SK-N-SH (cell line): ENCODE measurements around the gene ZNF682. TPM values are rescaled to one million over a fixed set of nuclear protein-coding genes. Genes with fewer than 3 reads are reported as not detected.

Experiments
- CTCF ChIA-PET: fragments of 300-600, 350-600 bp; formaldehyde crosslinking; extraction: SDS; loops from one replicate; lab custom pipeline; 2021; lab: Yijun Ruan, JAX
- POLR2A ChIA-PET: fragments of 350-600 bp; sonication (Branson Sonifier 250); formaldehyde crosslinking; extraction: SDS; loops from one replicate; lab custom pipeline; 2020; ENCODE audit warnings: antibody characterized with exemption, inconsistent platforms; lab: Yijun Ruan, JAX
- DNase-seq: peaks from one replicate; pipeline ENCODE4 v3.0.0; 2012
- H2AFZ ChIP-seq: fragments of 200-600 bp; sonication (generic); 2 replicates; pipeline ENCODE4 v1.8.1; 2016; ENCODE audit warnings: antibody characterized with exemption, mild to moderate bottlenecking, low read depth
- H3F3A ChIP-seq: fragments of 200-600 bp; sonication (generic); replicated peaks from 2 replicates; pipeline ENCODE3; 2016; ENCODE audit warnings: antibody characterized with exemption, mild to moderate bottlenecking; ENCODE audit not compliant: insufficient read depth
- H3K27ac ChIP-seq, 2 experiments: fragments of 200-500 bp in 1 of 2; fragments of 200-600 bp in 1 of 2; sonication (Bioruptor generic) in 1 of 2; sonication (generic), shearing (Covaris generic) in 1 of 2; 2 replicates each; pipeline versions ENCODE4 v1.5.1 to v1.6.1; 2014 to 2016; ENCODE audit warnings: low read depth in 2 of 2, inconsistent platforms in 1 of 2, low read length in 1 of 2, mild to moderate bottlenecking in 1 of 2, mixed read lengths in 1 of 2
- H3K27me3 ChIP-seq: fragments of 200-600 bp; sonication (generic), shearing (Covaris generic); 2 replicates; pipeline ENCODE4 v1.6.1; 2016; ENCODE audit warnings: mixed run types; ENCODE audit not compliant: insufficient read depth
- H3K36me3 ChIP-seq, 2 experiments: fragments of 200-500 bp in 1 of 2; fragments of 200-600 bp in 1 of 2; sonication (Bioruptor generic) in 1 of 2; sonication (generic) in 1 of 2; replicated peaks in 1 of 2; 2 replicates each; pipeline versions ENCODE3 to v1.5.1; 2014 to 2016; ENCODE audit warnings: low read length in 1 of 2, mild to moderate bottlenecking in 1 of 2; ENCODE audit not compliant: insufficient read depth in 2 of 2, control insufficient read depth in 1 of 2
- H3K4me1 ChIP-seq, 2 experiments: fragments of 200-500 bp in 1 of 2; fragments of 200-600 bp in 1 of 2; sonication (Bioruptor generic) in 1 of 2; sonication (generic), shearing (Covaris generic) in 1 of 2; 2 replicates each; pipeline versions ENCODE4 v1.5.1 to v1.6.1; 2014 to 2016; ENCODE audit warnings: low read depth in 1 of 2, low read length in 1 of 2, mixed run types in 1 of 2; ENCODE audit not compliant: insufficient read depth in 2 of 2, control insufficient read depth in 1 of 2
- H3K4me2 ChIP-seq: fragments of 200-600 bp; sonication (generic), shearing (Covaris generic); 2 replicates; pipeline ENCODE4 v1.6.1; 2017; ENCODE audit warnings: mixed run types
- H3K4me3 ChIP-seq, 2 experiments: fragments of 200-500 bp in 1 of 2; fragments of 200-600 bp in 1 of 2; sonication (Bioruptor generic) in 1 of 2; sonication (generic), shearing (Covaris generic) in 1 of 2; 2 replicates each; pipeline versions ENCODE4 v1.5.1 to v1.8.1; 2014 to 2016; ENCODE audit warnings: low read depth in 2 of 2, inconsistent platforms in 1 of 2, low read length in 1 of 2, mild to moderate bottlenecking in 1 of 2, mixed read lengths in 1 of 2, moderate library complexity in 1 of 2
- H3K79me2 ChIP-seq: fragments of 200-600 bp; sonication (generic); 2 replicates; pipeline ENCODE4 v1.8.1; 2017; ENCODE audit warnings: mild to moderate bottlenecking; ENCODE audit not compliant: insufficient read depth
- H3K9ac ChIP-seq: fragments of 200-600 bp; sonication (generic); 2 replicates; pipeline ENCODE4 v1.6.1; 2017; ENCODE audit warnings: mixed run types
- H3K9me2 ChIP-seq: fragments of 200-600 bp; sonication (generic); 2 replicates; pipeline ENCODE4 v1.6.1; 2017; ENCODE audit warnings: mixed run types
- H3K9me3 ChIP-seq: fragments of 200-600 bp; sonication (generic); 2 replicates; pipeline ENCODE4 v1.6.1; 2017; ENCODE audit warnings: mixed run types, mild to moderate bottlenecking, moderate library complexity
- H4K20me1 ChIP-seq: fragments of 200-600 bp; sonication (generic); 2 replicates; pipeline ENCODE4 v1.6.1; 2017; ENCODE audit warnings: mild to moderate bottlenecking, mixed run types; ENCODE audit not compliant: insufficient read depth
- FOXM1 ChIP-seq: IDR thresholded peaks from 2 replicates; pipeline ENCODE4 v1.4.0; 2012; ENCODE audit warnings: low read depth, mild to moderate bottlenecking
- JUND ChIP-seq: IDR thresholded peaks from 2 replicates; pipeline ENCODE4 v1.4.0; 2012
- MEF2A ChIP-seq: IDR thresholded peaks from 2 replicates; pipeline ENCODE4 v1.4.0; 2012; ENCODE audit warnings: low read depth, borderline replicate concordance
- NFIC ChIP-seq: IDR thresholded peaks from 2 replicates; pipeline ENCODE4 v1.4.0; 2012; ENCODE audit warnings: borderline replicate concordance
- RAD21 ChIP-seq: IDR thresholded peaks from 2 replicates; pipeline ENCODE4 v1.6.1; 2012; ENCODE audit warnings: mild to moderate bottlenecking, low read length
- SIN3A ChIP-seq: IDR thresholded peaks from 2 replicates; pipeline ENCODE4 v1.6.1; 2012; ENCODE audit warnings: low read depth, mild to moderate bottlenecking, low read length, moderate library complexity, borderline replicate concordance
- YY1 ChIP-seq: IDR thresholded peaks from 2 replicates; pipeline ENCODE4 v1.4.0; 2012; ENCODE audit warnings: low read depth, mild to moderate bottlenecking
- WGBS: methylation state at CpG from one replicate; pipeline ENCODE4 v1.1.6; 2017; ENCODE audit warnings: low lambda C conversion rate; 5-methylcytosine and 5-hydroxymethylcytosine counted together
- polyA plus RNA-seq, 3 experiments: library from polyadenylated mRNA; depleted of rRNA; stranded (reverse); fragments of >200 nt; gene quantifications; 2 replicates each; pipeline ENCODE4 v1.2.3, GENCODE V29; 2012
- TF ChIP-seq, protein P1 (sequence below): IDR thresholded peaks from 2 replicates; pipeline ENCODE4 v1.6.1; 2012; ENCODE audit warnings: mild to moderate bottlenecking, low read depth, low read length, moderate library complexity
- TF ChIP-seq, protein P2 (sequence below): IDR thresholded peaks from 2 replicates; pipeline ENCODE4 v1.4.0; 2012; ENCODE audit warnings: low read depth, borderline replicate concordance
- TF ChIP-seq, protein P3 (sequence below): IDR thresholded peaks from 2 replicates; pipeline ENCODE4 v1.4.0; 2012; ENCODE audit warnings: low read depth
- TF ChIP-seq, protein P4 (sequence below): fragments of 200-600 bp; sonication (generic); IDR thresholded peaks from 2 replicates; pipeline ENCODE4 v1.6.1; 2017; ENCODE audit warnings: antibody characterized with exemption, mild to moderate bottlenecking, moderate library complexity

ZNF682 gene
- polyA plus RNA-seq, 1 of the 3 experiments (the other 2 are of a cell fraction) = 1.7 TPM

DNA sequence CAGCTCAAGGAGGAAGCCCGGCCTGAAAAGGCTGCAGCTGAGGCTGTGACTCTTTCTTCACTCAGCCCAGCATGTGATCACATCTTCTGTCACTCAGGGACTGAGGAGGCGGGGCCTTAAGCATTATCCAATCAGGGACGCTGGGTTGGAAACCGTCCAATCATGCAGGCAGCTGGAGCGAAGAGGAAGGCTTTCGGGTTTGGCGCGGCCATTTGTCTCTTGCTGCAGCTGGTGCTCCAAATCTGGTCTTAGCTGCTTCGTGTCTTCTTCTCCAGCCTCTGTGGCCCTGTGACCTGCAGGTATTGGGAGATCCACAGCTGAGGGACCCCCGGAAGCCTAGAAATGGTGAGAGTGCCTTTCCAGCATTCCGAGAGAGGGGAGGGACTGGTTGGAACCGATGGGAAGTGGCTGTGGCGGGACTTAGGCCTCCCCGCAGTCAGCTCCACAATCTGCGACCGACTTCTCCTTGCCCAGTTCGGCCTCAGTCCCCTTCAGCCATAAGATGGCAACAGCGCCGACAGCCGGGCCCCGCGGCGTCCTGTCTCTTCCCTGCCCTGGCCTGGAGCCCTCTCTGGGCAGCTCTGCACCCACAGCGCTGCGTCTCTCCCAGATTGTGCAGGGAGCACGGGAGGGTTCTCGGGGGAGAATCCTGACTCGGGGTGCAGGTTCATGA is 38.6 kb upstream of the ZNF682 start, which contains the start of gene ZNF90 (continued):
- TF ChIP-seq, protein P1, sequence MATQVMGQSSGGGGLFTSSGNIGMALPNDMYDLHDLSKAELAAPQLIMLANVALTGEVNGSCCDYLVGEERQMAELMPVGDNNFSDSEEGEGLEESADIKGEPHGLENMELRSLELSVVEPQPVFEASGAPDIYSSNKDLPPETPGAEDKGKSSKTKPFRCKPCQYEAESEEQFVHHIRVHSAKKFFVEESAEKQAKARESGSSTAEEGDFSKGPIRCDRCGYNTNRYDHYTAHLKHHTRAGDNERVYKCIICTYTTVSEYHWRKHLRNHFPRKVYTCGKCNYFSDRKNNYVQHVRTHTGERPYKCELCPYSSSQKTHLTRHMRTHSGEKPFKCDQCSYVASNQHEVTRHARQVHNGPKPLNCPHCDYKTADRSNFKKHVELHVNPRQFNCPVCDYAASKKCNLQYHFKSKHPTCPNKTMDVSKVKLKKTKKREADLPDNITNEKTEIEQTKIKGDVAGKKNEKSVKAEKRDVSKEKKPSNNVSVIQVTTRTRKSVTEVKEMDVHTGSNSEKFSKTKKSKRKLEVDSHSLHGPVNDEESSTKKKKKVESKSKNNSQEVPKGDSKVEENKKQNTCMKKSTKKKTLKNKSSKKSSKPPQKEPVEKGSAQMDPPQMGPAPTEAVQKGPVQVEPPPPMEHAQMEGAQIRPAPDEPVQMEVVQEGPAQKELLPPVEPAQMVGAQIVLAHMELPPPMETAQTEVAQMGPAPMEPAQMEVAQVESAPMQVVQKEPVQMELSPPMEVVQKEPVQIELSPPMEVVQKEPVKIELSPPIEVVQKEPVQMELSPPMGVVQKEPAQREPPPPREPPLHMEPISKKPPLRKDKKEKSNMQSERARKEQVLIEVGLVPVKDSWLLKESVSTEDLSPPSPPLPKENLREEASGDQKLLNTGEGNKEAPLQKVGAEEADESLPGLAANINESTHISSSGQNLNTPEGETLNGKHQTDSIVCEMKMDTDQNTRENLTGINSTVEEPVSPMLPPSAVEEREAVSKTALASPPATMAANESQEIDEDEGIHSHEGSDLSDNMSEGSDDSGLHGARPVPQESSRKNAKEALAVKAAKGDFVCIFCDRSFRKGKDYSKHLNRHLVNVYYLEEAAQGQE = no peak
- TF ChIP-seq MEF2A = no peak
- peak; percentile 70; the same call in 1 of the 2 replicates for TF ChIP-seq YY1
- TF ChIP-seq, protein P2, sequence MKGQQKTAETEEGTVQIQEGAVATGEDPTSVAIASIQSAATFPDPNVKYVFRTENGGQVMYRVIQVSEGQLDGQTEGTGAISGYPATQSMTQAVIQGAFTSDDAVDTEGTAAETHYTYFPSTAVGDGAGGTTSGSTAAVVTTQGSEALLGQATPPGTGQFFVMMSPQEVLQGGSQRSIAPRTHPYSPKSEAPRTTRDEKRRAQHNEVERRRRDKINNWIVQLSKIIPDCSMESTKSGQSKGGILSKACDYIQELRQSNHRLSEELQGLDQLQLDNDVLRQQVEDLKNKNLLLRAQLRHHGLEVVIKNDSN = peak; percentile 88
- TF ChIP-seq NFIC = no peak
- no peak for TF ChIP-seq SIN3A
- no peak for TF ChIP-seq JUND

DNA sequence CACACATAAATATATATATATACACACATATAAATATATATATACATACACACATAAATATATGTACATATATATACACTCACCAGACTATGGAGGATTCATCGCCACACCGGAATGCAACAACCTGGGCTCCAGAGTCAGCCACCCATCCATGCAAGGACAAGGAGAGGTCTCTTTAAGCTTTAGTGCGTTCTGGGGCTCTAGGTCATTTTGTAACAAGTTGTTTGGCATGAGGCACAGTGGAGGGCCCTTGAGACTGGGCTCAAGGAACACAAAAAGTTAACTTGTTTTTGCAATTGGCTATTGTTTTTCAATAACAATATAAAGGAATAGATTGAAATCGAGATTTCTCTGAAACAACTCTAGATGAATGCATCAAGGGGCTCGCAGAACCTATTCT is 33.6 kb upstream of the ZNF682 start:
- WGBS = 49% methylated on average over 5 of the region's 5 CpGs
- no peaks in the 10 kb centered on the region for H4K20me1 ChIP-seq
- DNase-seq = no peak

More for the DNA sequence above, 33.6 kb upstream of the ZNF682 start:
- no peaks in the 10 kb centered on the region for H3F3A ChIP-seq
- H3K9me2 ChIP-seq = no peaks in the 10 kb centered on the region
- H3K36me3 ChIP-seq = no peaks in the 10 kb centered on the region
- no peaks in the 10 kb centered on the region for H3K79me2 ChIP-seq
- no peak for TF ChIP-seq RAD21
- TF ChIP-seq MEF2A = no peak
- TF ChIP-seq, protein P3, sequence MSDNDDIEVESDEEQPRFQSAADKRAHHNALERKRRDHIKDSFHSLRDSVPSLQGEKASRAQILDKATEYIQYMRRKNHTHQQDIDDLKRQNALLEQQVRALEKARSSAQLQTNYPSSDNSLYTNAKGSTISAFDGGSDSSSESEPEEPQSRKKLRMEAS = no peak
- no peak for TF ChIP-seq FOXM1
- TF ChIP-seq, protein P4, sequence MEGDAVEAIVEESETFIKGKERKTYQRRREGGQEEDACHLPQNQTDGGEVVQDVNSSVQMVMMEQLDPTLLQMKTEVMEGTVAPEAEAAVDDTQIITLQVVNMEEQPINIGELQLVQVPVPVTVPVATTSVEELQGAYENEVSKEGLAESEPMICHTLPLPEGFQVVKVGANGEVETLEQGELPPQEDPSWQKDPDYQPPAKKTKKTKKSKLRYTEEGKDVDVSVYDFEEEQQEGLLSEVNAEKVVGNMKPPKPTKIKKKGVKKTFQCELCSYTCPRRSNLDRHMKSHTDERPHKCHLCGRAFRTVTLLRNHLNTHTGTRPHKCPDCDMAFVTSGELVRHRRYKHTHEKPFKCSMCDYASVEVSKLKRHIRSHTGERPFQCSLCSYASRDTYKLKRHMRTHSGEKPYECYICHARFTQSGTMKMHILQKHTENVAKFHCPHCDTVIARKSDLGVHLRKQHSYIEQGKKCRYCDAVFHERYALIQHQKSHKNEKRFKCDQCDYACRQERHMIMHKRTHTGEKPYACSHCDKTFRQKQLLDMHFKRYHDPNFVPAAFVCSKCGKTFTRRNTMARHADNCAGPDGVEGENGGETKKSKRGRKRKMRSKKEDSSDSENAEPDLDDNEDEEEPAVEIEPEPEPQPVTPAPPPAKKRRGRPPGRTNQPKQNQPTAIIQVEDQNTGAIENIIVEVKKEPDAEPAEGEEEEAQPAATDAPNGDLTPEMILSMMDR = no peak
- POLR2A ChIA-PET = no interaction called here
- no peaks in the 10 kb centered on the region for H3K9me3 ChIP-seq
- no peak overlapping the region for H3K27ac ChIP-seq
- no peak overlapping the region for H2AFZ ChIP-seq
- no peaks in the 10 kb centered on the region for H3K4me1 ChIP-seq
- H3K27me3 ChIP-seq = no peaks in the 10 kb centered on the region
- no peak overlapping the region for H3K4me3 ChIP-seq
- CTCF ChIA-PET = no interaction called here
- H3K9ac ChIP-seq = no peak overlapping the region
- H3K4me2 ChIP-seq = no peak overlapping the region
